H1 (cell line): Measurements from ENCODE around the gene THAP7. TPM values are rescaled to one million over a fixed set of nuclear protein-coding genes. Genes with fewer than 3 reads are reported as not detected.

Source experiments
- ATF2 ChIP-seq: IDR thresholded peaks from 2 replicates; pipeline ENCODE4 v1.6.1; 2012; ENCODE audit warnings: low read length, inconsistent platforms
- BCL11A ChIP-seq, 2 experiments: IDR thresholded peaks; one replicate each; pipeline ENCODE4 v1.6.1; 2011; ENCODE audit warnings: low read depth in 2 of 2, low read length in 2 of 2, mild to moderate bottlenecking in 2 of 2
- CHD7 ChIP-seq: fragments of 300-600 bp; sonication (generic); IDR thresholded peaks from 2 replicates; pipeline ENCODE4 v1.7.1; 2012; ENCODE audit warnings: low read length, moderate library complexity, mild to moderate bottlenecking, inconsistent platforms; ENCODE audit not compliant: insufficient replicate concordance
- MAFK ChIP-seq: IDR thresholded peaks from 2 replicates; pipeline ENCODE4 v1.6.1; 2012; ENCODE audit warnings: low read depth, mild to moderate bottlenecking, improper control_type of control experiment, low read length
- NANOG ChIP-seq: IDR thresholded peaks from 2 replicates; pipeline ENCODE4 v1.6.1; 2011; ENCODE audit warnings: low read length, low read depth, mild to moderate bottlenecking, inconsistent platforms; ENCODE audit not compliant: insufficient read depth, poor library complexity, severe bottlenecking
- SRF ChIP-seq: IDR thresholded peaks from 2 replicates; pipeline ENCODE4 v1.6.1; 2011; ENCODE audit warnings: mild to moderate bottlenecking, low read depth, low read length, moderate library complexity
- ZNF274 ChIP-seq: IDR thresholded peaks from 2 replicates; pipeline ENCODE4 v1.7.0; 2012; ENCODE audit warnings: low read length, borderline replicate concordance; ENCODE audit errors: extremely low read depth
- polyA plus RNA-seq, 7 experiments: library from polyadenylated mRNA; depleted of rRNA in 3 of 7; stranded (reverse) in 5 of 7; unstranded in 2 of 7; fragments of >200 nt in 5 of 7; fragments of 200-250 nt in 2 of 7; gene quantifications; 1 replicate in 5 of 7; 2 replicates in 1 of 7; 4 replicates in 1 of 7; pipeline versions ENCODE4 v1.2.1 to v1.2.3, GENCODE V29; 2011 to 2013; ENCODE audit warnings: missing spikeins in 2 of 7, mixed read lengths in 2 of 7
- total RNA-seq: library from RNA; stranded (reverse); fragmentation: NEBNext Ultra II Directional; extraction: Animal tissue kit (Norgen Biotek cat#: 25700); gene quantifications from 2 replicates; pipeline ENCODE4 v1.2.1, GENCODE V29; 2021

Gene THAP7
- total and polyA plus RNA-seq, 2 of the 8 experiments (the other 6 are each of a cell fraction or from before 2014, with no cell fraction given): 16.9 to 32.5 TPM

- no peak for TF ChIP-seq CHD7
- TF ChIP-seq MAFK: no peak
- no peak for TF ChIP-seq NANOG
- no peak for TF ChIP-seq ATF2
- no peak for TF ChIP-seq ZNF274
- TF ChIP-seq SRF: no peak
- no peak for TF ChIP-seq BCL11A (IDR thresholded peaks at IDR 0.05; ENCODE audit: low read depth in 2 of 2, low read length in 2 of 2)
Observed at GRCh38 chr22:21026783-21027692, 25.1 kb upstream of the THAP7 start (continued).
